GM18861 (cell line): ENCODE results near the gene CCDC89.

Experiments used
- ATAC-seq: cut with Tn5 transposase; IDR thresholded peaks from one replicate; pipeline ENCODE4 v1.9.1; 2021; ENCODE audit not compliant: unreplicated experiment

CCDC89 gene

DNA sequence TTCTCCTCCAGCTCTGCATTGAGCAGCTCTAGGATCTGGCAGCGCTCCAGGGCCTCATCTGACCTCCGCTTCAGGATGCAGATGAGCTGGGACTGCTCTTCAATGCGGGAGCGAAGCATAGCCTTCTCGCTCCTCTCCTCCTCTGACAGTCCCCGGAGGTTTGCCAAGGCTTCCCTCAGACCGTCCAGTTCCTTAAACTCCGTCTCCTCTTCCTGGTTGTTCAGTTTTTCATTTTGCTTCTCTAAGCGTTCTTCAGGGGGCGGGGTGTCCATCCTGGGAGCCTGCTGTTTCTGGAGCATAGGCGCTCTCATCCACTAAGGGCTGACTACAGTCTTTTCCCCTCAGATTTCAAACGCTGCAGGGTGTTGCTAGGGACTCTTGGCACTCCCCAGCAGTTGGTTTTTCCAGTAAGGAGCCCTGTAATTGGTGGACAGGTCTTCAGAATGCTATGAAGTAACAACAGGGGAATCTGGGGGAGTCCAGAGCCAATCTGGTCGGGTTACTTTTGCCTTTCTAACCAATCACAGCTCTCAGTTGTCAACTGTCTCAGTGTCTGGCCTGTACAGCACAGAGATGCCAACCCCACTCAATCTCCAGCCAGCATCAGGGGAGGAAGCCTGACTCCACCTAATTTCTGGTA is at the start of gene CCDC89:
TSS of gene CCDC89 (minus strand) at position 376 of the 640 bp plus-strand sequence. CDS start at position 311, 65 bp downstream.
- no peak for ATAC-seq

- peak; percentile 92 for ATAC-seq
Measured at GRCh38 chr11:85732965-85733364, 47.0 kb upstream of the CCDC89 start.

- ATAC-seq = no peak
Measured at GRCh38 chr11:85726381-85726780, 40.4 kb upstream of the CCDC89 start.

DNA sequence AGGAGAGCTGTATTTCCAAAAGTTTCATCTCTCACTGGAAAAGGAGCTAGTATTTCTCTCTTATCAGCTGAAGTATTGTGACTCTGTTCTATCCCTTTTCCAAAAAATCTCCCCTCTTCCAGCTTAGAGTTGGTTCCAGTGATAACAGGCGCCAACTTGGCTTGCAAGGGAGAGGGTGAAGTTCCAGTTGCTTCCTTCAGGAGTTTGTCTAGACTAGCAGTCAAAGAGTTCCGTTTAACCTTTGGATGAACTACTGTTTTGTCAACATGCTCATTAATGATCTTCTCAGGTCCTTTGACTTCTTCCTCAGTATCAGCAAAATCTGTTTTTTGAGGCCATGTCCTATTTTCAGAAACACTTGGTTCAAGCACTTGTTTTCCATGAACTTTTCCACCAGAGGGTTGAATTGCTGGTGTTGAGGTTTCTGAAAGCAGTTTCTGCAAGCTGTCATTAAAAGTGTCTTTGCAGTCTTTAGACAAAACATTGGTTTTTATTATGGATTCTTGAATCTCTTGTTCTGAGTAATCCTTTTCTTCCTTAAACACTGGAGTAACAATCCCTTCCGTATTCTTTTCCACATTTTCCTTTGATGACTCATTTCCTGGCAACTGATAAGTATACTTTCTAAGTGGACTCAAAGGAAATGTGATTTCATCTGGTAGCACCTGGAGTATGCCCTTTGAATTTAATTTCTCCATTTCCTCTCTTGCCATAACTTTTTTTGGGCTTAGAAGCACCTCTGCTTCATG is 39.7 kb upstream of the CCDC89 start:
- ATAC-seq = no peak

DNA sequence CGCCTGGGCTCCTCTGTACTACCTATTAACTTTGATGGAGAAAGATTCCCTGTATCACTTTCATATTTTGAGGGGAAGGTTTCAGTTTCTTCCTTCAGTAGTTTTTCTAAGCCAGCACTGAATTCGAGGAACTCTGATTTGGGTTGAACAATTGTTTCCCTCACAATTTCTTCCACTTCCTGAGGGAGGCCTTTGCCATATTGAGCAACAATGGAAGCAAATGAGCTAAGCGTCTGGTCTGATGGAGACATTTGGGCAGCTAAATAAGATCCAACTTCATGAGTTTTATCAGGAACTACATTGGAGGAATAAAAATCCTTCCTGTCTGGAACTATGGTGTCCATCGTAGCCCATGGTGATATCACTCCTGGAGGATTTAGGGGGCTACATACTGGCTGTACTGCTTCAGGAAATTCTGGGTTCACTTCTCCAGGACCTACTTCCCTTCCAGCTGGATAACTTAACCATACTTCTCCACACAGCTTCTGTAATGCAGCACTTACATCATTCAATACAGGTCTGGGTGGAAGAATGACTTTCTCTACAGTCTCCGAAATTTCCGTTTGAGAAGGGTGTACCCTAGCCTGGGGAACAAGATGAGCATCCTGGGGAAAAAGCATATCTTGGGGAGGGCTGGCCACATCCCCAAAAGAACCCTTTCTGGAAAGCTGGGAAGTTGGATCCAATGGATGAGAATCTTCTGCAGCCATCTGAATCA is 38.9 kb upstream of the CCDC89 start:
- no peak for ATAC-seq

- ATAC-seq = no peak
Measured at GRCh38 chr11:85723088-85723487, 37.1 kb upstream of the CCDC89 start.

DNA sequence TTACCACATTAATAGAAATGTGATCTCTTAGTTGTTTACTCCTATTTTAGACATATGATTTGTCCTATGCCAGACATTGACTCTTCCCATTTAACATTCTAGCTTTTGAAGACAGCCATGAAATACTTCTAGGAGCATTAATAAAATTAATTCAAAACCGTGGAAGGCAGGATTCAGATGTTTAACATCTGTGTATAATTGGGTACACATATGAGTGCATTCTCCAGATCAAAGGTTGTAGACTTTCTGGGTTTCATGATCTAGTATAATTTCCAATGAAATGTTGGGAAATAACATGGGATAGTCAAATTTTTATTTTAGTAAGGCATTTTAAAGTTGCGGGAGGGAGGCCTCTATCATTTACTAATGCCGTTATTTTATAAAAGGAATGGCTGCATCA is 35.2 kb upstream of the CCDC89 start:
- no peak for ATAC-seq

GRCh38 chr11:85718991-85719807 is 33.2 kb upstream of the CCDC89 start:
- ATAC-seq = no peak

GRCh38 chr11:85718126-85718943 is 32.3 kb upstream of the CCDC89 start:
- no peak for ATAC-seq

GRCh38 chr11:85717429-85717828 is 31.4 kb upstream of the CCDC89 start:
- ATAC-seq = no peak

DNA sequence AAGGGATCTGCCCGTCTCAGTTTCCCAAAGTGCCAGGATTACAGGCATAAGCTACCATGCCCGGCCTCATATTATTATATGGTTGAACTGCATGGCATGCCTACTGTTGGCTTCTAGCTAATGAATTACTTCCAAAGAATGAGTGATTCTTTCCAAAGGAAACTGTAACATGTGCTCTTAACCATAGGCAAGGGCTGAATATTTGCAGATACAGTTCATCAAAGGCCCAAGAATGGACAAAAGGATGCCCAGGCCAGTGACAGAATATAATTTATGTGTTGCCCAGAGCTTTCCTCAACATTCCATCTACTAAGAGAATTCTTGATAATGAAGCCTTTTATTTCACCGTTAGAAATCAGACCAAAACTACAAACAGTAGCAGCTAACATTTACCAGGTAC is 27.0 kb upstream of the CCDC89 start:
- no peak for ATAC-seq

GRCh38 chr11:85710917-85711316 is 24.9 kb upstream of the CCDC89 start:
- ATAC-seq = no peak

GRCh38 chr11:85709941-85710702 is 24.1 kb upstream of the CCDC89 start:
- ATAC-seq = no peak

DNA sequence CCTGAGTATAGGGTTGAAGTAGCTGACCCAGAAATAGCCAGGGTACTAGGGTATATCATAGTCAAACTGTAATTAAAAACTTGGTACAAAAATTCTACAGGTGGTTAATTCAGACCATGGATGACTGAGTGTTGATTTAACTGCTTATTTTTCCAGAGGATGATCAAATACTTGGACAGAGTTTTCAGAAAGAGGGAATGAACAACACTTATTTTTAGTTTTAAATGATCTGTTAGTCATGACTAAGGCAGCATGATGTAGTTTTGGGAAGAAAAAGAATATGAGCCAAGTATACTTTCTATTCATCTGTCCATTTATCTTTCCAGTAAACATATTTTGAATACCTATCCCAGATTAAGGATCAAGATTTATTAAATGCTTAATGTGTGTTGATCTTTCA is 19.8 kb upstream of the CCDC89 start:
- no peak for ATAC-seq

DNA sequence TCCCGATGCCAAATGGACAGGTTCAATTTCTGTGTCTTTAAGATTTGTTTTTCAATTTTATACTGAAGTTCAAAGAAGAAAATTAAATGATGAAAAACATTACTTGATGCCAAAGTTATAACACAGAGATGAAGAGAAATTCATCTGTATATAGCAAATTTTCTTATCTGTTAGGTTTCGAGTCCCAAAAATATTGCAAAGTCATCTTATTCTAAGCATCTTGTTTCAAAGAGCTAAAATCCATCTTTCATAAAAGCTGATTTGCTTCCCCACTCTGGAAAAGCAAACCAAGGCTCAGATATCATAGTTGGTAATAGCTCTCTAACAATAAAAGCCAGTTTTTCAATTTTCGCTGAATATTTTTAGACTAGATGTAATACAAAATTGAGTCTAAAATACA is 19.0 kb upstream of the CCDC89 start:
- no peak for ATAC-seq

- peak; percentile 95 for ATAC-seq
Measured at GRCh38 chr11:85699957-85700741, 14.2 kb upstream of the CCDC89 start.

- ATAC-seq = no peak
Measured at GRCh38 chr11:85698195-85698594, 12.2 kb upstream of the CCDC89 start.

DNA sequence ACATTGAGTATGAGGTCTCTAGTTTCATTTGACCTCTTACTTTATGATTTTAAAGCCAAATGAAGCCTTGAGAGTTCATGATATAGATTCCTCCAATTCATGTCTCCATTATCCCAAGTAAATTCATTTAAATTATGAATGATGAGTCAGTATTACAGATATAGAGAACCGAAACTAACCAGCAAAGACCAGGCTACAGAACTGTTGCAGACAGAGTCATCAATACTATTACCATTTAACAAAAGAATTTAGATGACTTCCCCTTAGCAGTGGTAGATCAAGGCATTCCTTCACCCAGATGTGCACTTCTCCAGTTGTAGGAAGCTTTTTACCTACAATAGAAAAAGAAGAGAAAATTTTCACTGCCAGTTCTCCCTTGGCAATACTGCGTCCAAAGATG is 11.8 kb upstream of the CCDC89 start:
- no peak for ATAC-seq

DNA sequence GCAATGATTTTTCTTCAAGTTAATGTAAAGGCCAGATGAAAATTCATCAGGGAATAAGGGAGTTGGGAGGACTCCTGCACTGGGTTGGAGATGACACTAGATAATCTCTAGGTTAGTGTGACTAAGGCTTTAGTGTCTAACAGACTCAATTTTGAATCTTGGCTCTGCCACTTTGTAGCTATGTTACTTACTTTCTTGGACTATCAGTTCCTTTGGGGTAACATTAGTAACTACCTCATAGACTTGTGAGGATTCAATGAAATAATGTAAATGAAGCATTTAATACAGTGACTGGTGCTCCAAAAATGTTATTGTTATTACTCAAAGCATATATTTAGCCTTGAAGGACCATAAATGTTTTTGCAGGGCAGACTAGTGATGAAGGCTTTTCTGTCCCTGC is 9.6 kb upstream of the CCDC89 start:
- no peak for ATAC-seq
